Endothelial cell of umbilical vein (primary cell): ENCODE results near the gene SLC43A1. TPM values are rescaled to one million over a fixed set of nuclear protein-coding genes. Genes with fewer than 3 reads are reported as not detected.

Experiments
- BruUV-seq: library from RNA; stranded (reverse); fragments of 400-500 nt; replicated peaks from 2 replicates; lab custom pipeline; 2021; lab: Mats Ljungman, UMichigan
- CTCF ChIA-PET: fragments of 300-600, 350-600 bp; sonication (Branson Sonifier 250); formaldehyde crosslinking; loops from one replicate; lab custom pipeline; 2021; ENCODE audit warnings: antibody characterized with exemption, inconsistent platforms; lab: Charles Lee
- POLR2A ChIA-PET: fragments of 300-600, 350-600 bp; sonication (Branson Sonifier 250); formaldehyde crosslinking; loops from one replicate; lab custom pipeline; 2021; ENCODE audit warnings: antibody characterized with exemption, inconsistent platforms; lab: Charles Lee
- DNase-seq: peaks from one replicate; pipeline ENCODE4 v3.0.0-alpha.2; 2011; ENCODE audit warnings: low read depth, low spot score
- FAIRE-seq: peaks from 2 replicates; lab custom pipeline; 2011; peaks lifted over from hg19 to GRCh38; lab: Jason Lieb, UNC
- H2AFZ ChIP-seq: 2 replicates; pipeline ENCODE4 v1.6.0; 2012; ENCODE audit warnings: low read depth, low read length, control low read depth, inconsistent platforms
- H3K27ac ChIP-seq: 2 replicates; pipeline ENCODE4 v1.5.1; 2011; ENCODE audit warnings: low read depth, mild to moderate bottlenecking, control low read depth, low read length, moderate library complexity; ENCODE audit not compliant: insufficient read depth
- H3K27me3 ChIP-seq, 2 experiments: 2 replicates each; pipeline versions ENCODE4 v1.6.0 to v1.6.1; 2011; ENCODE audit warnings: low read length in 2 of 2, mixed read lengths in 1 of 2; ENCODE audit not compliant: control insufficient read depth in 2 of 2, insufficient read depth in 2 of 2
- H3K36me3 ChIP-seq, 2 experiments: 2 replicates in 1 of 2; 3 replicates in 1 of 2; pipeline ENCODE4 v1.5.1; 2011; ENCODE audit warnings: low read length in 2 of 2, mild to moderate bottlenecking in 1 of 2, moderate library complexity in 1 of 2; ENCODE audit not compliant: control insufficient read depth in 2 of 2, insufficient read depth in 2 of 2; ENCODE audit errors: extremely low read depth in 1 of 2
- H3K4me1 ChIP-seq: 3 replicates; pipeline ENCODE4 v1.5.1; 2011; ENCODE audit warnings: mild to moderate bottlenecking, low read length; ENCODE audit not compliant: control insufficient read depth, insufficient read depth; ENCODE audit errors: extremely low read depth
- H3K4me2 ChIP-seq: 2 replicates; pipeline ENCODE4 v1.6.1; 2011; ENCODE audit warnings: low read length, control low read depth, mixed read lengths; ENCODE audit not compliant: insufficient read depth
- H3K4me3 ChIP-seq, 3 experiments: fragments of 200-600 bp in 1 of 3; sonication (generic), shearing (Covaris generic) in 1 of 3; replicated peaks in 1 of 3; 2 replicates each; pipeline ENCODE4 v1.5.1; 2011 to 2016; ENCODE audit warnings: control low read depth in 3 of 3, low read length in 3 of 3, mild to moderate bottlenecking in 2 of 3, inconsistent platforms in 1 of 3, low read depth in 1 of 3, moderate library complexity in 1 of 3; ENCODE audit not compliant: insufficient read depth in 1 of 3
- H3K79me2 ChIP-seq: 2 replicates; pipeline ENCODE4 v1.6.0; 2012; ENCODE audit warnings: low read length, inconsistent platforms; ENCODE audit not compliant: control insufficient read depth, insufficient read depth
- H3K9ac ChIP-seq: replicated peaks from 2 replicates; pipeline ENCODE3; 2011; ENCODE audit warnings: low read length, control low read depth; ENCODE audit not compliant: insufficient read depth; ENCODE audit errors: extremely low read depth
- H3K9me1 ChIP-seq: replicated peaks from 3 replicates; pipeline ENCODE4 v1.6.0; 2011; ENCODE audit warnings: mild to moderate bottlenecking, low read length; ENCODE audit not compliant: control insufficient read depth, insufficient read depth; ENCODE audit errors: extremely low read depth
- H3K9me3 ChIP-seq: replicated peaks from 2 replicates; pipeline ENCODE4 v1.5.1; 2012; ENCODE audit warnings: low read length, inconsistent platforms; ENCODE audit not compliant: control insufficient read depth, insufficient read depth
- H4K20me1 ChIP-seq: replicated peaks from 2 replicates; pipeline ENCODE3; 2011; ENCODE audit warnings: mild to moderate bottlenecking, low read length; ENCODE audit not compliant: control insufficient read depth, insufficient read depth; ENCODE audit errors: extremely low read depth
- CTCF ChIP-seq, 2 donors: IDR thresholded peaks; 1 replicate in 1 of 2; 2 replicates in 1 of 2; pipeline ENCODE4 v1.5.1; 2011; ENCODE audit warnings: low read length in 2 of 2, mild to moderate bottlenecking in 2 of 2, moderate library complexity in 2 of 2, control low read depth in 1 of 2, inconsistent platforms in 1 of 2, low read depth in 1 of 2; ENCODE audit not compliant: insufficient read depth in 1 of 2; ENCODE audit errors: extremely low read depth in 1 of 2
- EZH2 ChIP-seq: IDR thresholded peaks from 2 replicates; pipeline ENCODE4 v1.6.1; 2012; ENCODE audit warnings: borderline replicate concordance, low read depth, mild to moderate bottlenecking, moderate library complexity, low read length, inconsistent platforms; ENCODE audit not compliant: severe bottlenecking
- FOS ChIP-seq: IDR thresholded peaks from 2 replicates; pipeline ENCODE4 v1.6.1; 2011; ENCODE audit warnings: mild to moderate bottlenecking, low read length, moderate library complexity, borderline replicate concordance; ENCODE audit not compliant: insufficient read depth
- GATA2 ChIP-seq: IDR thresholded peaks from 2 replicates; pipeline ENCODE4 v1.7.0; 2011; ENCODE audit warnings: low read depth, mild to moderate bottlenecking, moderate library complexity, mixed read lengths, low read length; ENCODE audit not compliant: insufficient read length, insufficient read depth
- JUN ChIP-seq: IDR thresholded peaks from 2 replicates; pipeline ENCODE4 v1.6.1; 2011; ENCODE audit warnings: borderline replicate concordance, low read depth; ENCODE audit not compliant: insufficient read length, insufficient read depth
- MAX ChIP-seq: IDR thresholded peaks from 2 replicates; pipeline ENCODE4 v1.6.1; 2011; ENCODE audit not compliant: insufficient read depth, insufficient read length
- MYC ChIP-seq: IDR thresholded peaks from one replicate; pipeline ENCODE4 v1.6.1; 2011; ENCODE audit warnings: mild to moderate bottlenecking, low read depth, low read length
- POLR2A ChIP-seq: IDR thresholded peaks from 2 replicates; pipeline ENCODE4 v1.6.1; 2012; ENCODE audit warnings: low read depth, mild to moderate bottlenecking, control low read depth, low read length
- POLR2AphosphoS5 ChIP-seq: IDR thresholded peaks from 2 replicates; pipeline ENCODE4 v1.6.1; 2012; ENCODE audit warnings: low read depth, mild to moderate bottlenecking, control low read depth, low read length, moderate library complexity; ENCODE audit not compliant: insufficient read depth
- dilution Hi-C: fragments of 300-500 bp; cut with MboI; formaldehyde crosslinking; loops from one replicate; pipeline ENCODE4 v1.15.0; 2019; ENCODE audit warnings: low sequenced_read_pairs; ENCODE audit not compliant: extremely low pct_ligation_motif_present
- intact Hi-C: fragments of 100-400 bp; cut with micrococcal nuclease; formaldehyde crosslinking; loops from one replicate; pipeline ENCODE4 v1.10.0; 2022
- polyA plus RNA-seq, 4 experiments: library from polyadenylated mRNA; depleted of rRNA in 3 of 4; stranded (reverse) in 3 of 4; unstranded in 1 of 4; fragments of >200 nt; gene quantifications; 2 replicates each; pipeline versions ENCODE4 v1.2.1 to v1.2.3, GENCODE V29; 2011 to 2012; ENCODE audit warnings: missing spikeins in 1 of 4
- total RNA-seq: library from RNA; stranded (reverse); gene quantifications from 2 replicates; pipeline ENCODE4 v1.2.3, GENCODE V29; 2021

The SLC43A1 gene
- total and polyA plus RNA-seq, 2 donors (not counting 3 experiments of a cell fraction or from before 2014, with no cell fraction given) = 13.7 to 19.5 TPM

GRCh38 chr11:57483562-57483918 is 32.0 kb downstream of the SLC43A1 start:
- Histone ChIP-seq H3K9me1 (no peaks in the 10 kb centered on the region), H3K4me1 (peaks cover 3% of the 10 kb centered on the region), H4K20me1 (no peaks in the 10 kb centered on the region), H3K27me3 (peaks cover 3 to 4% of the 10 kb centered on the region in 2 experiments), H3K9me3 (no peaks in the 10 kb centered on the region), H3K9ac (no peak overlapping the region), H3K4me3 (no peak overlapping the region), H3K4me2 (no peak overlapping the region), H3K36me3 (peaks cover 0 to 2% of the 10 kb centered on the region in 2 experiments), H2AFZ (no peak overlapping the region), H3K79me2 (no peaks in the 10 kb centered on the region), H3K27ac (no peak overlapping the region)
- dilution Hi-C loops (no loop called here), intact Hi-C loops (loop anchor here (1.0 kb wide), 1 partner anchor 25 kb away; no protein-coding TSS in a partner anchor)
- POLR2A ChIA-PET = no interaction called here
- BruUV-seq = no TSS peak
- TF ChIP-seq EZH2 = no peak
- TF ChIP-seq CTCF (IDR thresholded peaks at IDR 0.05; ENCODE audit: extremely low read depth in 1 of 2, insufficient read depth in 1 of 2, low read depth in 1 of 2, low read length in 2 of 2) = no peak
- TF ChIP-seq POLR2AphosphoS5 = no peak
- no peak for TF ChIP-seq MYC
- TF ChIP-seq MAX = no peak
- no peak for TF ChIP-seq GATA2
- no peak for TF ChIP-seq FOS
- no peak for TF ChIP-seq JUN
- TF ChIP-seq POLR2A = no peak
- DNase-seq (no peak), FAIRE-seq (no peak)
- CTCF ChIA-PET = interaction anchor here (1.0 to 9.9 kb wide), 10 partner anchors 9 to 138 kb away, joined by 3 to 152 read pairs (median 6); partner anchors contain the start of gene RTN4RL2
